Liver (tissue), 3 donors: ENCODE data around the gene CORO2B.

Experiments used
- CTCF ChIP-seq: fragments of 150-350 bp; IDR thresholded peaks from 2 replicates; pipeline ENCODE4 v1.5.1; 2017; ENCODE audit warnings: improper control_type of control experiment, low read depth, low read length; ENCODE audit not compliant: missing input control
- GABPA ChIP-seq, 2 donors: IDR thresholded peaks in 1 of 2; conservative IDR thresholded peaks in 1 of 2; 2 replicates each; pipeline ENCODE4 v1.6.1; 2016; ENCODE audit warnings: antibody characterized with exemption in 2 of 2, mild to moderate bottlenecking in 1 of 2, moderate library complexity in 1 of 2
- RAD21 ChIP-seq, 2 donors: IDR thresholded peaks; 2 replicates each; pipeline ENCODE4 v1.6.1; 2016; ENCODE audit warnings: antibody characterized with exemption in 2 of 2, mild to moderate bottlenecking in 2 of 2
- TAF1 ChIP-seq: conservative IDR thresholded peaks from 2 replicates; pipeline ENCODE4 v1.6.1; 2016; ENCODE audit warnings: antibody characterized with exemption, mild to moderate bottlenecking
- TF ChIP-seq, protein P1 (sequence below): IDR thresholded peaks from 2 replicates; pipeline ENCODE4 v1.6.1; 2016; ENCODE audit warnings: antibody characterized with exemption
- TF ChIP-seq, protein P2 (sequence below): IDR thresholded peaks from 2 replicates; pipeline ENCODE4 v1.6.1; 2016; ENCODE audit warnings: antibody characterized with exemption
- donor health status: healthy.
- donor health status: healthy.

DNA sequence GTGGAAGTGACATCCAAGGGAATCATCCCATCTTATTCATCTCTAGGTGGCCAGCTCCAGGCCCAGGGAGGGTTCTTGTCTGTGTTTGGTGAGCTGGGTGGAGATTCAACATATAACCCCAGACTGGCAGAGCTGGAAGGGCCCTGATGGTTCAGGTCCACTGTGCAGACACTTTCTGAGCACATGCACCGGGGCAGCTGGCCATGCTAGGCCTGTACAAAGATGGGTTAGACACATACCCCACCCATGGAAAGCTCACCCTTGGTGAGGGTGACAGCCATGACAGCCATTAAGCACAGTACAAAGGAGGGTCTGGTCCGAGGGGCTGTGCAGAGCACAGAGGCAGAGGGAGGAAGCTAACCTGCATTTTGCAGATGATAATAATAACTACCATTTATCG, 100.4 kb downstream of the CORO2B start:
- TF ChIP-seq CTCF, result no peak
- TF ChIP-seq, protein P1, sequence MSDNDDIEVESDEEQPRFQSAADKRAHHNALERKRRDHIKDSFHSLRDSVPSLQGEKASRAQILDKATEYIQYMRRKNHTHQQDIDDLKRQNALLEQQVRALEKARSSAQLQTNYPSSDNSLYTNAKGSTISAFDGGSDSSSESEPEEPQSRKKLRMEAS, result no peak
- TF ChIP-seq, protein P2, sequence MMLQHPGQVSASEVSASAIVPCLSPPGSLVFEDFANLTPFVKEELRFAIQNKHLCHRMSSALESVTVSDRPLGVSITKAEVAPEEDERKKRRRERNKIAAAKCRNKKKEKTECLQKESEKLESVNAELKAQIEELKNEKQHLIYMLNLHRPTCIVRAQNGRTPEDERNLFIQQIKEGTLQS, result no peak
- TF ChIP-seq GABPA (IDR thresholded peaks at IDR 0.05 in 1 of 2, conservative IDR thresholded peaks at IDR 0.05 in 1 of 2), result no peak
- no peak for TF ChIP-seq RAD21 (IDR thresholded peaks at IDR 0.05)
- TF ChIP-seq TAF1, result no peak
